ENCODE measurements around the gene STAU1. TPM values are rescaled to one million over a fixed set of nuclear protein-coding genes. Genes with fewer than 3 reads are reported as not detected.

STAU1 gene
- total RNA-seq, 1 donor from 2014 or later: 79.7 TPM

DNA sequence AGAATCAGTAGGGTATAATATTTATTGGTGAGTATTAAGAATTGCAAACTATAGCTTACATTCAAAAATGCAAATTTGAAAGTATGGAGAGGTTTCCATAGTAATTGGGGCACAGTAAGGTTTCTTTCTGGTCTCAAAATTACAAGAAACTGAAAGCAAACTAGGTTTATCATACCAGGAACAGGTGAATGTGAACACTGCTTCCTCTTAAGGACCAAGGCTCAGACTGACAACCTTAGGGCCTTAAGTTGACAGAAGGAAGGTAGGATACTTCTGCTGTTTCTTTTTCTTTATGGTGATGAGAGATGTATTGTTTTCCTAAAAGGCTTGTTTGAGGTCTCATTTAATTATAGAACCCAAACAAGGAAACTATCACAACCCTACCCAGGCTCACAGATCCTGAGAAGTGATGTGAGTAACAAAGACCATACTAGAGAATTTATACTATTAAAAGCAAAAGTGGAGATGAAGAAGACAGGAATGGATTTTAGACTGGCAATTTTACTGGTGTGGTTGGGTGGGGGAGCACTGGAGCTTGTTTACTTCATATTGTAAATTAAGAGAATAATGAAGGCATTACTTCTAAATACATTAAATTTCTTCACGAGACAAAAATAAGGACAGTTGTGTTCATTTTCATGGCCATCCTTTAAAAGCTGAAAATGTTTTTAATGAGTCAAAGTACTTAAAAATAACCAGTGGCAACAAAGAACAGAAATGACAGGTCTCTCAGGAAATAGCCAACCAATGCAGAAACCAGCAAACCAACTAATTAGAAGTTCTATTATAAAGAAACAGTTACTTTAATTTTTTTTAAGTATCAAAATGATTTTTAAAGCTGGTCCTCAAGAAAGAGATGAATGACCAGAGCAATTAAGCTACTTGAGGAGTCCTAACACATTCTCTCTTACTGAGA, 21.3 kb downstream of the STAU1 start:
- Mint-ChIP-seq H3K36me3 (ENCODE audit: unreplicated experiment) (no peaks in the 10 kb centered on the region), H3K27me3 (ENCODE audit: unreplicated experiment) (peaks cover 2% of the 10 kb centered on the region), H3K4me3 (ENCODE audit: unreplicated experiment) (no peak overlapping the region), H3K9me3 (ENCODE audit: unreplicated experiment) (peaks cover 5% of the 10 kb centered on the region), H3K4me1 (ENCODE audit: low read depth, unreplicated experiment) (peaks cover 7% of the 10 kb centered on the region), H3K27ac (ENCODE audit: unreplicated experiment) (no peak overlapping the region)
- no peak for TF ChIP-seq CTCF (IDR thresholded peaks at IDR 0.05; ENCODE audit: partially characterized antibody, unreplicated experiment)
- no peak for DNase-seq

DNA sequence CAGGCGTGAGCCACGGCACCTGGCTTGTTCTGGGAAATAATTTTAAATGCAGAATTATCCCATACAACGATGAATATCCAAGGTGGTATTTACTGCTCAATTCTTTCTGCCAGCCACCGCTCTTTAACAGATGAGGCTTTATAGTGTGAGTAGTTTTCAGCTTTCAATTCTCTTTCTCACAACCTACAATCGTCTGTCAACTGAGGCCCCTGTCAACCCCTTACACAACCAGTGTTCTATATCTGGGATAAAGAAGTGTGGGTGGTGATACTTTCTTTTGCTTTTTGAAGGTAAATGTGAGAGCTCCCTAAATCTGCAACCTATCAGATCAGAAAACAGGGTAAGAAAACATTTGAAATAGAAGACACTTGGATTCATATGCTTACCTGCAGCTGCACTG, 22.5 kb downstream of the STAU1 start:
- Mint-ChIP-seq H3K27me3 (ENCODE audit: unreplicated experiment) (peaks cover 2% of the 10 kb centered on the region), H3K9me3 (ENCODE audit: unreplicated experiment) (peaks cover 5% of the 10 kb centered on the region), H3K4me1 (ENCODE audit: low read depth, unreplicated experiment) (peaks cover 7% of the 10 kb centered on the region), H3K4me3 (ENCODE audit: unreplicated experiment) (no peak overlapping the region), H3K36me3 (ENCODE audit: unreplicated experiment) (no peaks in the 10 kb centered on the region), H3K27ac (ENCODE audit: unreplicated experiment) (no peak overlapping the region)
- TF ChIP-seq CTCF (IDR thresholded peaks at IDR 0.05; ENCODE audit: partially characterized antibody, unreplicated experiment): no peak
- DNase-seq: no peak

GRCh38 chr20:49163696-49164095, 24.4 kb downstream of the STAU1 start:
- Mint-ChIP-seq H3K36me3 (ENCODE audit: unreplicated experiment) (no peaks in the 10 kb centered on the region), H3K9me3 (ENCODE audit: unreplicated experiment) (peaks cover 5% of the 10 kb centered on the region), H3K27ac (ENCODE audit: unreplicated experiment) (no peak overlapping the region), H3K4me1 (ENCODE audit: low read depth, unreplicated experiment) (peaks cover 5% of the 10 kb centered on the region), H3K27me3 (ENCODE audit: unreplicated experiment) (peaks cover 2% of the 10 kb centered on the region), H3K4me3 (ENCODE audit: unreplicated experiment) (no peak overlapping the region)
- DNase-seq: no peak
- no peak for TF ChIP-seq CTCF (IDR thresholded peaks at IDR 0.05; ENCODE audit: partially characterized antibody, unreplicated experiment)

- Mint-ChIP-seq H3K27me3 (ENCODE audit: unreplicated experiment) (peaks cover 2% of the 10 kb centered on the region), H3K27ac (ENCODE audit: unreplicated experiment) (no peak overlapping the region), H3K4me3 (ENCODE audit: unreplicated experiment) (no peak overlapping the region), H3K36me3 (ENCODE audit: unreplicated experiment) (no peaks in the 10 kb centered on the region), H3K4me1 (ENCODE audit: low read depth, unreplicated experiment) (peaks cover 1% of the 10 kb centered on the region), H3K9me3 (ENCODE audit: unreplicated experiment) (peaks cover 5% of the 10 kb centered on the region)
- no peak for DNase-seq
- TF ChIP-seq CTCF (IDR thresholded peaks at IDR 0.05; ENCODE audit: partially characterized antibody, unreplicated experiment): no peak
Observed at GRCh38 chr20:49161428-49162152, 26.5 kb downstream of the STAU1 start.

Data from glutamatergic neuron (in vitro differentiated cells).